ENCODE measurements around the gene BCR. TPM values are rescaled to one million over a fixed set of nuclear protein-coding genes. Genes with fewer than 3 reads are reported as not detected.

The BCR gene
- total RNA-seq, 1 experiment from 2014 or later = 77.0 TPM

DNA sequence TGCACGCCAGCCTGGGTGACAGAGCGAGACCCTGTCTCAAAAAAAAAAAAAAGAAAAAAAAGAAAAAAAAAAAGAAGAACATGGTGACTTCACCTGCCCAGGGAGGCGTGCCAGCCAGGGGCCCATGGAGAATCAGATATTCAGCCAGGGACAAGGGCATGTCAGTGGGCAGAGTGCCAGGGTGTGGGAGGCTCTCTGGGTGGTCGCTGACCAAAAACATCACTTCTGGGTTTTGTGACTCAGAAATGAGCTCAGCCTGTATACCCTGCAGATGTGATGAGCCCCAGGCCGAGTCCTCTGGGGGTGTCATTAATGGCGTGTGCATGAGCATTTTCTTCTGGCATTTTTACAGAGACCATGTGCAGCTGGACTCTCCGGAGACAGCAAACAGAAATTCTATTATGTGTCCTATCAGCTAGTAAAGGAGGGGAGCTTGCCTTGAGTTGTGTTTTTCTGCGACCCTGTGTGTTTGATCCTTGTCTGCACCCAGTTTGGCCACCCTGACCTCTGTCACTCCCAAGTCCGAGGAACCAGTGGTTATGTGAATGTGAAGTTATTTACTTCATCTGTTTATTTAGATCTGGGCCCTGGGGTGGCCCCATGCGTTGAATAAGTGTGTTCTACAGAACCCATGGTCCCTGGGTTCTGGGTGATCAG, 53.6 kb downstream of the BCR start:
- no peaks in the 10 kb centered on the region for H3K27me3 ChIP-seq (ENCODE audit: insufficient read depth, low read length)
- H2BK15ac ChIP-seq (ENCODE audit: low read depth, low read length) = no peak overlapping the region
- H3K27ac ChIP-seq (ENCODE audit: insufficient read length, low read depth, low read length) = no peak overlapping the region
- H3K27me3 Mint-ChIP-seq (ENCODE audit: low read depth) = no peaks in the 10 kb centered on the region
- no peak overlapping the region for H2BK5ac ChIP-seq (ENCODE audit: insufficient read length, low read length)
- no peaks in the 10 kb centered on the region for H3K23me2 ChIP-seq (ENCODE audit: insufficient read length, low read depth, low read length, poor library complexity, severe bottlenecking)
- peaks cover 4 to 6% of the 10 kb centered on the region in 2 experiments for H3K9me3 Mint-ChIP-seq
- H3K4ac ChIP-seq (ENCODE audit: low read depth, low read length) = no peak overlapping the region
- no peak overlapping the region for H4K8ac ChIP-seq (replicated peaks; ENCODE audit: insufficient read length, low read depth, low read length)
- no peak overlapping the region for H2AK5ac ChIP-seq (ENCODE audit: insufficient read length, low read length)
- no peak overlapping the region for H3K18ac ChIP-seq (ENCODE audit: insufficient read length, low read depth, low read length)
- H3K56ac ChIP-seq (ENCODE audit: insufficient read length, low read depth, low read length) = no peak overlapping the region
- no peak overlapping the region for H2BK120ac ChIP-seq (ENCODE audit: low read depth, low read length, poor library complexity, severe bottlenecking)
- H3K79me2 ChIP-seq (ENCODE audit: insufficient read depth, low read length) = peaks cover 37% of the 10 kb centered on the region; the same call in 1 of the 2 replicates
- TF ChIP-seq, protein P1, sequence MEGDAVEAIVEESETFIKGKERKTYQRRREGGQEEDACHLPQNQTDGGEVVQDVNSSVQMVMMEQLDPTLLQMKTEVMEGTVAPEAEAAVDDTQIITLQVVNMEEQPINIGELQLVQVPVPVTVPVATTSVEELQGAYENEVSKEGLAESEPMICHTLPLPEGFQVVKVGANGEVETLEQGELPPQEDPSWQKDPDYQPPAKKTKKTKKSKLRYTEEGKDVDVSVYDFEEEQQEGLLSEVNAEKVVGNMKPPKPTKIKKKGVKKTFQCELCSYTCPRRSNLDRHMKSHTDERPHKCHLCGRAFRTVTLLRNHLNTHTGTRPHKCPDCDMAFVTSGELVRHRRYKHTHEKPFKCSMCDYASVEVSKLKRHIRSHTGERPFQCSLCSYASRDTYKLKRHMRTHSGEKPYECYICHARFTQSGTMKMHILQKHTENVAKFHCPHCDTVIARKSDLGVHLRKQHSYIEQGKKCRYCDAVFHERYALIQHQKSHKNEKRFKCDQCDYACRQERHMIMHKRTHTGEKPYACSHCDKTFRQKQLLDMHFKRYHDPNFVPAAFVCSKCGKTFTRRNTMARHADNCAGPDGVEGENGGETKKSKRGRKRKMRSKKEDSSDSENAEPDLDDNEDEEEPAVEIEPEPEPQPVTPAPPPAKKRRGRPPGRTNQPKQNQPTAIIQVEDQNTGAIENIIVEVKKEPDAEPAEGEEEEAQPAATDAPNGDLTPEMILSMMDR (conservative IDR thresholded peaks at IDR 0.05) = no peak
- H3K9me3 ChIP-seq (ENCODE audit: control insufficient read depth, low read depth, low read length) = no peaks in the 10 kb centered on the region
- H3K9ac ChIP-seq (ENCODE audit: extremely low read depth, insufficient read length, low read length) = no peak overlapping the region
- H2BK12ac ChIP-seq (ENCODE audit: insufficient read length, low read depth, low read length) = no peak overlapping the region
- no CpG with 5 or more reads among the region's 10 CpGs for WGBS (ENCODE audit: extremely low coverage, insufficient read length, low lambda C conversion rate)
- H3K4me3 Mint-ChIP-seq = no peak overlapping the region
- peaks cover 20% of the 10 kb centered on the region for H3K4me1 ChIP-seq (ENCODE audit: insufficient read depth, low read length)
- no peak overlapping the region for H2BK20ac ChIP-seq (ENCODE audit: low read depth, low read length, poor library complexity, severe bottlenecking)
- H3K23ac ChIP-seq (ENCODE audit: insufficient read length, low read depth, low read length) = no peak overlapping the region
- no peak overlapping the region for H4K91ac ChIP-seq (ENCODE audit: insufficient read length, low read depth, low read length)
- H4K5ac ChIP-seq (ENCODE audit: insufficient read length, low read depth, low read length) = no peak overlapping the region
- peak overlapping the region; percentile 35 to 71 (median 53); a peak in 2 of 7 replicates for H3K27ac Mint-ChIP-seq
- peaks cover 19 to 29% (median 25%) of the 10 kb centered on the region in 3 experiments for H3K36me3 Mint-ChIP-seq (ENCODE audit: insufficient read depth in 1 of 3, low read depth in 3 of 3)
- peaks cover 14% of the 10 kb centered on the region for H3K79me1 ChIP-seq (ENCODE audit: insufficient read depth, low read depth, low read length, poor library complexity, severe bottlenecking)
- no peak overlapping the region; the same call in 1 of the 2 replicates for H3K14ac ChIP-seq (ENCODE audit: insufficient read depth, low read length)
- peaks cover 79 to 83% of the 10 kb centered on the region in 2 experiments for H3K4me1 Mint-ChIP-seq
- no peaks in the 10 kb centered on the region for H4K20me1 ChIP-seq (ENCODE audit: control insufficient read depth, insufficient read depth, insufficient read length)
- DNase-seq = no peak
- no peak overlapping the region for H3T11ph ChIP-seq (ENCODE audit: low read length)
- H3K4me2 ChIP-seq (ENCODE audit: insufficient read depth, insufficient read length, low read length) = no peak overlapping the region
- H2AFZ ChIP-seq (ENCODE audit: low read length) = no peak overlapping the region
